ENCODE data around the gene RBM12. TPM values are rescaled to one million over a fixed set of nuclear protein-coding genes. Genes with fewer than 3 reads are reported as not detected.

The RBM12 gene
- total RNA-seq, 1 donor = 55.7 TPM

GRCh38 chr20:35603695-35604448, 60.8 kb downstream of the RBM12 start:
- H3K4me1 ChIP-seq (ENCODE audit: insufficient read depth, low read length) = peaks cover 18% of the 10 kb centered on the region
- H3K4me3 ChIP-seq (ENCODE audit: low read length) = no peak overlapping the region
- no peaks in the 10 kb centered on the region for H3K9me3 ChIP-seq (ENCODE audit: low read depth, low read length)
- peaks cover 13% of the 10 kb centered on the region for H3K27me3 ChIP-seq (ENCODE audit: insufficient read depth, low read length)

GRCh38 chr20:35602851-35603495, 61.7 kb downstream of the RBM12 start:
- peaks cover 13% of the 10 kb centered on the region for H3K27me3 ChIP-seq (ENCODE audit: insufficient read depth, low read length)
- H3K4me3 ChIP-seq (ENCODE audit: low read length) = no peak overlapping the region
- H3K4me1 ChIP-seq (ENCODE audit: insufficient read depth, low read length) = peaks cover 18% of the 10 kb centered on the region
- H3K9me3 ChIP-seq (ENCODE audit: low read depth, low read length) = no peaks in the 10 kb centered on the region

- peaks cover 13% of the 10 kb centered on the region for H3K27me3 ChIP-seq (ENCODE audit: insufficient read depth, low read length)
- no peaks in the 10 kb centered on the region for H3K9me3 ChIP-seq (ENCODE audit: low read depth, low read length)
- no peak overlapping the region for H3K4me3 ChIP-seq (ENCODE audit: low read length)
- H3K4me1 ChIP-seq (ENCODE audit: insufficient read depth, low read length) = peaks cover 18% of the 10 kb centered on the region
Observed at GRCh38 chr20:35601990-35602389, 62.7 kb downstream of the RBM12 start.

- Histone ChIP-seq H3K4me1 (ENCODE audit: insufficient read depth, low read length) (peaks cover 18% of the 10 kb centered on the region), H3K4me3 (ENCODE audit: low read length) (peak overlapping the region; percentile 25), H3K9me3 (ENCODE audit: low read depth, low read length) (no peaks in the 10 kb centered on the region), H3K27me3 (ENCODE audit: insufficient read depth, low read length) (peaks cover 13% of the 10 kb centered on the region)
Observed at GRCh38 chr20:35600993-35601973, 63.4 kb downstream of the RBM12 start.

GRCh38 chr20:35600176-35600992, 64.3 kb downstream of the RBM12 start:
- Histone ChIP-seq H3K9me3 (ENCODE audit: low read depth, low read length) (no peaks in the 10 kb centered on the region), H3K27me3 (ENCODE audit: insufficient read depth, low read length) (peaks cover 13% of the 10 kb centered on the region), H3K4me1 (ENCODE audit: insufficient read depth, low read length) (peaks cover 18% of the 10 kb centered on the region), H3K4me3 (ENCODE audit: low read length) (no peak overlapping the region)

GRCh38 chr20:35599776-35600120, 65.0 kb downstream of the RBM12 start:
- Histone ChIP-seq H3K9me3 (ENCODE audit: low read depth, low read length) (no peaks in the 10 kb centered on the region), H3K4me1 (ENCODE audit: insufficient read depth, low read length) (peaks cover 18% of the 10 kb centered on the region), H3K4me3 (ENCODE audit: low read length) (no peak overlapping the region), H3K27me3 (ENCODE audit: insufficient read depth, low read length) (peaks cover 13% of the 10 kb centered on the region)

Other genes starting within 250 kb of the RBM12 start
- gene GDF5, start 226.7 kb downstream of the RBM12 start, total RNA-seq = not detected
- 10.7 TPM for gene CEP250, start 209.3 kb downstream of the RBM12 start, total RNA-seq
- gene C20orf173, start 135.2 kb downstream of the RBM12 start, total RNA-seq = not detected
- 217 TPM for gene ERGIC3, start 122.8 kb downstream of the RBM12 start, total RNA-seq
- gene SPAG4, start 49.1 kb downstream of the RBM12 start, total RNA-seq = 5.9 TPM
- 74.5 TPM for gene CPNE1, start within 50 bp of the RBM12 start, total RNA-seq
- gene NFS1, start 34.5 kb upstream of the RBM12 start, total RNA-seq = 7.1 TPM
- gene ROMO1, start 34.5 kb upstream of the RBM12 start, total RNA-seq = 26.1 TPM
- 1,157 TPM for gene RBM39, start 77.4 kb upstream of the RBM12 start, total RNA-seq
- gene PHF20, start 107.1 kb upstream of the RBM12 start, total RNA-seq = 103 TPM

All from mononuclear cell (primary cell).